ENCODE measurements around the gene CHTF8. TPM values are rescaled to one million over a fixed set of nuclear protein-coding genes. Genes with fewer than 3 reads are reported as not detected.

The CHTF8 gene
- total and polyA plus RNA-seq, 10 of the 15 experiments (the other 5 are each of a cell fraction or from before 2014, with no cell fraction given): 18.5 to 159 (median 102) TPM

GRCh38 chr16:69132424-69133252 is at the start of gene CHTF8, which contains the start of gene UTP4 (continued):
- TF ChIP-seq MLLT1 (IDR thresholded peaks at IDR 0.05) (no peak), PRDM15 (CRISPR knock-in tag; IDR thresholded peaks at IDR 0.05) (no peak), TCF7 (IDR thresholded peaks at IDR 0.05; ENCODE audit: borderline replicate concordance) (no peak), SUPT20H (IDR thresholded peaks at IDR 0.05; ENCODE audit: borderline replicate concordance, control insufficient read depth, low read depth, low read length) (no peak), BACH1 (IDR thresholded peaks at IDR 0.05; ENCODE audit: borderline replicate concordance) (peak; percentile 76), NRF1 (conservative IDR thresholded peaks at IDR 0.05; ENCODE audit: low read depth, low read length) (peak; percentile 44), CEBPB (IDR thresholded peaks at IDR 0.05; ENCODE audit: borderline replicate concordance in 1 of 2, low read depth in 2 of 2, low read length in 2 of 2) (no peak), BHLHE40 (IDR thresholded peaks at IDR 0.05; ENCODE audit: borderline replicate concordance in 1 of 2, low read depth in 2 of 2, low read length in 1 of 2) (peak; percentile 79 to 92; a peak in 3 of 4 replicates), CHD4 (IDR thresholded peaks at IDR 0.05) (no peak), JUND (IDR thresholded peaks at IDR 0.05; ENCODE audit: low read depth, low read length) (no peak), JUNB (IDR thresholded peaks at IDR 0.05) (no peak), CBX3 (IDR thresholded peaks at IDR 0.05; ENCODE audit: borderline replicate concordance, low read depth) (no peak), CREB1 (IDR thresholded peaks at IDR 0.05; ENCODE audit: low read depth) (peak; percentile 75), MEF2A (IDR thresholded peaks at IDR 0.05; ENCODE audit: insufficient read depth, low read depth, low read length) (no peak), TCF3 (IDR thresholded peaks at IDR 0.05; ENCODE audit: borderline replicate concordance, insufficient read depth, low read depth, low read length) (no peak), HDGF (IDR thresholded peaks at IDR 0.05) (0 out of 2 replicates have a peak, but pooled peaks have one; percentile 26), HCFC1 (IDR thresholded peaks at IDR 0.05; ENCODE audit: low read length) (peak; percentile 50; the same call in 1 of the 2 replicates), NFYB (IDR thresholded peaks at IDR 0.05; ENCODE audit: insufficient read depth, low read depth, low read length) (no peak), LARP7 (IDR thresholded peaks at IDR 0.05) (peak; percentile 77; the same call in 1 of the 2 replicates), ZNF384 (IDR thresholded peaks at IDR 0.05; ENCODE audit: borderline replicate concordance, low read depth, low read length) (no peak), CBX5 (IDR thresholded peaks at IDR 0.05; ENCODE audit: low read depth) (no peak), NFYA (IDR thresholded peaks at IDR 0.05; ENCODE audit: borderline replicate concordance, low read depth, low read length) (no peak), IRF4 (IDR thresholded peaks at IDR 0.05; ENCODE audit: low read depth, low read length) (no peak), SMC3 (IDR thresholded peaks at IDR 0.05; ENCODE audit: borderline replicate concordance, low read length) (no peak), RBBP5 (conservative IDR thresholded peaks at IDR 0.05) (no peak), MAX (IDR thresholded peaks at IDR 0.05; ENCODE audit: low read depth, low read length) (peak; percentile 96), MXI1 (IDR thresholded peaks at IDR 0.05; ENCODE audit: low read depth, low read length) (peak; percentile 97)

All from GM12878 (cell line).